ENCODE measurements around the gene CPB1.
"Not testable (repeated sequence)": the region's sequence is repeated elsewhere in the genome, so short reads cannot be mapped to it uniquely, and the experiment has no call there.

The CPB1 gene

GRCh38 chr3:148827585-148827984, at the start of gene CPB1:
CPB1 (plus strand) TSS chr3:148827811; CDS start chr3:148827824, 13 bp downstream.
- DNase-seq (ENCODE audit: low read depth), result no peak

- no peak for DNase-seq (ENCODE audit: low read depth)
Observed at GRCh38 chr3:148778926-148779325, 48.7 kb upstream of the CPB1 start.

- not testable (repeated sequence) for DNase-seq (ENCODE audit: low read depth)
Observed at GRCh38 chr3:148785026-148785425, 42.6 kb upstream of the CPB1 start.

GRCh38 chr3:148786159-148786558, 41.5 kb upstream of the CPB1 start:
- not testable (repeated sequence) for DNase-seq (ENCODE audit: low read depth)

- DNase-seq (ENCODE audit: low read depth), result no peak
Observed at GRCh38 chr3:148789146-148789545, 38.5 kb upstream of the CPB1 start.

GRCh38 chr3:148789906-148790305, 37.7 kb upstream of the CPB1 start:
- DNase-seq (ENCODE audit: low read depth), result no peak

- DNase-seq (ENCODE audit: low read depth), result no peak
Observed at GRCh38 chr3:148790370-148790769, 37.2 kb upstream of the CPB1 start.

DNA sequence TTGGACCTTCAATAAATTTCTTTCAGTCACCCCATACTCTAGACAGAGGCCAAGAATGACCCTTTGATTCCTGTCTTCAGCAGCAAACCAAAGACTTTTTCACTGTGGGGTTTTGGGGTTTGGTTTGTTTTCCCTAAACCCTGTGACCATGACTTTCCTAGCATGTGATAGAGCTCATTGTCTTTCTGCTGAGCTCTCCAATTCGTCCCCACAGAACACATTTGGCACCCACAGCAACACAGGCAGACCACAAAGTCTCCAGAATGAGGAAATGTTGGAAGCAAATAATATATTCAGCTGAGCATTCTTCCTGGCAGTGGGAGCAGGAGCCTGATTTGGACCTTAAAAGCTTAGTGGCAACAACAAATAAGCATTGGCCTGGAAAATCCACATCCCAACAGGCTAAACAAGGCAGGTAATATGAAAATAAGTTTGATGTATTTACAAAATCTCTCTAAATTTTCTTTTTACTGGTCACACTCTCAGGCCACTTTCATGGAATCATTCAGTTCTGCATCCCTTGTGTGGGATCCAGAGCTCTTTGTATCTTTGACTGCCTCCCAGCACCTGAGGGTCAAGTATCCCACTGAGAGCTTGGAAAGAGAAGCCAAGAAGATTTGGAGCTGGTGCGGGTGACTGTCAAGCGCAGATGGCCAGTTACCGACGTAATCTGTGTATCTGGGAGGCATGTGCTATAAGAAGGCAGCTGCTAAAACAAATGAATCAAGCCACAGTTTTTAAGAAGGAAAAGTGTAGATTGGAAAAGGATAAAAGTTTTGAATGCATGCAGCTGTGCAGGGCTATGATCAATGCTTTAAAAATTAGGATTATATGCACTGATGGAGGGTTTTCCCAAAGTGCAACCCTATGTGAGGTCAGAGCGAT, 36.5 kb upstream of the CPB1 start:
- no peak for DNase-seq (ENCODE audit: low read depth)

- DNase-seq (ENCODE audit: low read depth), result no peak
Observed at GRCh38 chr3:148791920-148792319, 35.7 kb upstream of the CPB1 start.

DNA sequence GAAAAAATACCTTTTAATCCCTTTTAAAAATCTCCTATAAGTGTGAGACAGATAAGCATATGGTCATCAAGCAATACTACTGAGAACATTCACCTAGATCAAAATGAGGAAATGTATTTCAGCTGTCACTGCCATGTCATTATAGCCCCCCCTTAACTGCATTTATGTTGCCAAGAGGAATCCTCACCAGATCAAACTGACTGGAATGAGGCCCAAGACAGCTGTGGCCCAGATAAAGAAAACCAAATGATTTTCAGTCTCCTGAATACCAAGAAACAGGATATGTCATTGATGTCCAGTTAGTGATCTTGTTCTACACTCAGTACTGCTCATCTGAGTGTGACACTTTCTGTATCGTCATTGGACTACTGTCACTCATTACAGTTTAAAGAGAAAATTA, 35.1 kb upstream of the CPB1 start:
- DNase-seq (ENCODE audit: low read depth), result no peak

DNA sequence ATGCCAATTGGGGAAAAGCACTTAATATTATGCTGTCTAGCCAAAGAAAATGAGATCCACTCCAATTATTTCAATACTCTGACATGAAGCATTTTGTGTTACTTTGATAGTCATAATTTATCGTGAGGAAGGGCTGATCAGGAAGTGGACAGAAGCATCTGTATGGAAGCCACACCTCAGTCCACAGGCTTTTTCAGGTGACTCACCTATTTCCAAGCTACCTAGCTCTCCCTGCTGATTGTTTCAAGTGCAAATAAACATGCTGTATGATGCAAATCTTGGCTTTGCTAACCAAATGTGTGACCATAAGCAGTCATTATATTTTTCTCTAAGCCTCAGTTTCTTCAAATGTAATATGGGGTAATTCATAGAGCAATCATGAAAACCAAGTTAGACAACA, 30.8 kb upstream of the CPB1 start:
- no peak for DNase-seq (ENCODE audit: low read depth)

- no peak for DNase-seq (ENCODE audit: low read depth)
Observed at GRCh38 chr3:148797795-148798194, 29.8 kb upstream of the CPB1 start.

GRCh38 chr3:148800414-148800813, 27.2 kb upstream of the CPB1 start:
- DNase-seq (ENCODE audit: low read depth), result no peak

DNA sequence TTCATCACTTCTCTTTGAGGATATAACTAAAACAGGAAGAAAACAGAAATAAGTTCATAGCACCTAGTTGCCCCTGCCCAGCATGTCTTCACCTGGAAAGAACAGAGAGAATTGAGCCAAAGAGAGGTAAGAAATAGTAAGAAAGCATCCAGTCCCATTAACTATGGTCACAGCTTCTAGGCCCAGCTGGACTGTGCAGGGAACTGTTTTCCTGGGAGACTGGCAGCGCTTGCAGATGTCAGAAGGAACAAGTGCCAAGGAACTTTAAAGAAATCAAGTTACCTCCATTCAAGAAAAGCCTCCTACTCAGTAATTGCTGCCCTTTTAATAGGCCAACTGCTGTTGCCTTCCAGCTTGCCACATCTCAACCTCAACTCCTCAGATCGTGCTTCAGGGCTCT, 17.8 kb upstream of the CPB1 start:
- DNase-seq (ENCODE audit: low read depth), result no peak

DNA sequence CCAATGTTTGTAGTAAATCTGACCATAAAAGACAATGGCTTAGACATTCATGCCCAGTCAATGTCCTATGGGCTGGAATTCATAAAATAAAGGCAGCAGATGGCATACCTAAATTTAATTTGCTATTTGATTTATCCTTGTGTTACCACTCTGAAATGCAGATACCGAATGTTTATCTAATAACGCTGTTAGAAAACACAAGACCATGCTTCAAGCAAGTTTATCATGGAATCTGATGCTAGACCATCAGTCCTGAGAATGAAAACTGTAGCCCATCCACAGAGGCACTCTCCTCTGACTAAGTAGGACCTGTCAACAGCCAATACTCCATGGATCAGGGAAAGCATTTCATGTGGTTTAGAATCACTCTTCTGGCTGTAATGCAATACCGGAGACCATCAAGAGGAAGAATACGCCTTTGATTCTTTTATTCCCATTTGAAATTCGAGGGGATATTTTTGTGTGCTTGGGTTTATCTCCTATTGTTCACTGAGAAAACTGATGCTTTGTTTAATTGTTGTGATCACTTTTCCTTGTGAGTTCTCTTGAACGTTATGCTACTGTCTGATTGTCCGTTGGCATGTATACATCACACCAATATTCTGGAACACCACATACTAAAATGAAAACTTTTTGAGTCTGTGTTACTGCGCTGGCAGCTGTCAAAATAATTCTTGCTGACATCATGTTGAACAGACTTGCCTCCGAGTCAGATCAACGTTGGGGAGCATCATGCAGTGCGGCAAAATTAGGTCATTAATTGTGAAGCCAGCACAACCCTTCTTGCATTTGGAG, 12.1 kb upstream of the CPB1 start:
- no peak for DNase-seq (ENCODE audit: low read depth)

- no peak for DNase-seq (ENCODE audit: low read depth)
Observed at GRCh38 chr3:148816427-148816826, 11.2 kb upstream of the CPB1 start.

GRCh38 chr3:148816981-148817525, 10.6 kb upstream of the CPB1 start:
- no peak for DNase-seq (ENCODE audit: low read depth)

DNA sequence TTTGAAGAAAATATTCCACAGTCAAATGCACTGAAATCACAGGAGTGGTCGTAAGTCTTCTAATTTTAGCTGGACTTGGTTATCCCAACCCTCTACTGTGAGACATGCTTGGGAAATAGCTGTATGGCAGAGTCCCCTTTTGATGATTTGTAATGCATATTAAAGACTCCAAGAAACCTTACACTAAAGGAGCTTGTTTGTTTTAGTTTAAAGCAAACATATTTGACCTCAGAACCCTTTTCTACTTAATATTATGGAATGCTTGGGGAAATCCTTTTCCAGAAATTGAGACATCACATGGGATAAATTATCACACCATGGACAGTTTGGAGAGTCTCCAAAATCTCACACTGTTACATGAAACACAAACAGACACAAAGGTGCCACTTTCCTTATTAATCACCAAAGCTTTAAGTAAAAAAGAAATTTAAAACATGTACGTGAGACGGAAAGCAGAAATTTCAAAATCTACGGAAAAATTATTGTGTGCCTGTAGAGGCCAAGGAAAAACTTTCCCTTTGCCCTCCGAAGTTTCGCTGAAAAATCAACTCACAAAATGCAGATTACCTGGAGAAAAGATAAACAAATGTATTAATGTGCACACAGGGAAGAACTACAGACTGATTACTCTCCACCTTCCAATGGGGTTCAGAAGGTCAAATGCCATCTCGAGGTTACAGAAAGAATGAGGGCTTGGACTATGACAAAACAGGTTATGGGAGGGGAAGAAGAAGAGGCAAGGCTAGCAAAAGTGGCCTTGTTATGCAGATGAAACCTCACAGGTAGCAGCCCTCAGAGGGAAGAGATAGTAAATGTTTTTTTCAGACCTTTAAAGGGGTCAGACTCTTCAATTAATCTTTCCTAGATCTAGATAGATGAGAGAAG, 7.0 kb upstream of the CPB1 start:
- DNase-seq (ENCODE audit: low read depth), result no peak

- no peak for DNase-seq (ENCODE audit: low read depth)
Observed at GRCh38 chr3:148823026-148823425, 4.6 kb upstream of the CPB1 start.

- no peak for DNase-seq (ENCODE audit: low read depth)
Observed at GRCh38 chr3:148825476-148825875, 2.1 kb upstream of the CPB1 start.

DNA sequence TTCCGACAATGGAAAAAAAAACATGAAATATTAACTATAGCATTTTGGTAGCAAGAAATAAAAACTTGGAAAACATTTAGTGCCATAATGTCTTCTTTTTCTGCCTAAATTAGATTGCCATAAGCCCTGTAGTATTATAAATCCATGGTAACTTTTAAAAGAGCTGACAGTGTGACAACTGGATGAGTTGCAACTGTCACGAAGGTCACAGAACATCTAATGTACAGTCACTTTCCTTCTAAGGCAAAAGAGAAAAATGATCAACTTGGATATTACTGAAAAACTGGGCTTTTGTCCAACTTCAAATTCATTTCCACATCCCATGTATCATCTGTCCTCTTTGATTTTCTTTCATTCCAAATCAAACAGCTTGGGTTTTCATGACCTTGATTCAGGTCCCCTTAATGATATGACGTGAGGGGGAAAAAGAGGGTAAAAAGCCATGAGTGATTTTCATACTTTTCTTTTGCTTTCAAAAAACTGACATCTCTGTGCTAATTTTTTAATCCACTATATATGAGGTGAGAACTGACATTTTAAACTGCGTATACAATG, 602 bp downstream of the CPB1 start:
- no peak for DNase-seq (ENCODE audit: low read depth)

DNA sequence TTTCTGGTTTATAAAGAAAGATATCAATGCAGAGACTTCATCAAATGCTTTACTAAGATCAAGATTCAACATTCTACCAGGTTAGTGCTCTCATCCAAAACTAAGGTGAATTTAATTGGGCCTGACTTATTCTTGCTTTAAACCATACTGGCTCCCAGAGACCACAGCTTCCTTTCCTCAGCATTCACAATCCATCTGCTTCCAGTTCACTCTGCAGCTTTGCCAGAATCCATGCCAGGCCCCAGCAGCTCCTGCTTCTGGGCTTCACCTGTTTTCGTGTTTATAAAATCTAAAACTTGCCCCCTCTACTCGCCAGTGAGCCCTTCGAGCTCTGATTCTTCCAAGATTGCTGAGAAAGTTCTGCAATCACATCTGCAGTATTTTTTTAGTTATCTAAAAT, 2.3 kb downstream of the CPB1 start:
- DNase-seq (ENCODE audit: low read depth), result no peak

All from activated T-helper 9 cell treated with anti-CD3 and anti-CD28 coated beads, Interleukin-2, amount 50 U/mL, for 16 hours (primary cell).